Ovary (tissue), 3 donors: ENCODE results near the gene TTPAL.

Source experiments
- POLR2A ChIP-seq: fragments of 450-650 bp; IDR thresholded peaks from one replicate; pipeline ENCODE4 v1.6.1; 2017; ENCODE audit warnings: antibody characterized with exemption, mild to moderate bottlenecking, moderate library complexity
- TF ChIP-seq, protein P1 (sequence below), 3 donors: fragments of 450-650 bp in 2 of 3; fragments of 200-600 bp in 1 of 3; IDR thresholded peaks; one replicate each; pipeline versions ENCODE4 v1.5.1 to v1.8.0; 2016 to 2022; ENCODE audit warnings: antibody characterized with exemption in 3 of 3, mild to moderate bottlenecking in 1 of 3
- donor health status: DM: no; HTN: no; CAD: no.

DNA sequence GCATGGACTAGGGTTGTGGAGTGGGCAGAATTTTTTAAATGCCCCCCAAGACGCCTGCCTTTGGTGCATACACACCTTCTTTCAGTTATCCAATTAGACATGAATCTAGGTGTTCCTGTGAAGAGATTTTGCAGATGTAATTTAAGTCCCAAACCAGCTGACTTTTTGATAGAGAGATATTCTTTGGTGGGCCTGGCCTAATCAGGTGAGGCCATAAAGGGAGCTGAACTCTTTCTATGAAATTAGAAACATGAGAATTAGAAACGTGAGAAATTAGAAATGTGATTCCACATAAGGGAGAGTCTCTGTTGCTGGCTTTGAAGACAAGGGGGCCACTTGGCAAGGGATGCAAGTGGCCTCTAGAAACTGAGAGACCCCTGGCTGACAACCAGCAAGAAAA lies 36.4 kb upstream of the TTPAL start:
- TF ChIP-seq, protein P1, sequence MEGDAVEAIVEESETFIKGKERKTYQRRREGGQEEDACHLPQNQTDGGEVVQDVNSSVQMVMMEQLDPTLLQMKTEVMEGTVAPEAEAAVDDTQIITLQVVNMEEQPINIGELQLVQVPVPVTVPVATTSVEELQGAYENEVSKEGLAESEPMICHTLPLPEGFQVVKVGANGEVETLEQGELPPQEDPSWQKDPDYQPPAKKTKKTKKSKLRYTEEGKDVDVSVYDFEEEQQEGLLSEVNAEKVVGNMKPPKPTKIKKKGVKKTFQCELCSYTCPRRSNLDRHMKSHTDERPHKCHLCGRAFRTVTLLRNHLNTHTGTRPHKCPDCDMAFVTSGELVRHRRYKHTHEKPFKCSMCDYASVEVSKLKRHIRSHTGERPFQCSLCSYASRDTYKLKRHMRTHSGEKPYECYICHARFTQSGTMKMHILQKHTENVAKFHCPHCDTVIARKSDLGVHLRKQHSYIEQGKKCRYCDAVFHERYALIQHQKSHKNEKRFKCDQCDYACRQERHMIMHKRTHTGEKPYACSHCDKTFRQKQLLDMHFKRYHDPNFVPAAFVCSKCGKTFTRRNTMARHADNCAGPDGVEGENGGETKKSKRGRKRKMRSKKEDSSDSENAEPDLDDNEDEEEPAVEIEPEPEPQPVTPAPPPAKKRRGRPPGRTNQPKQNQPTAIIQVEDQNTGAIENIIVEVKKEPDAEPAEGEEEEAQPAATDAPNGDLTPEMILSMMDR (IDR thresholded peaks at IDR 0.05) = no peak
- no peak for TF ChIP-seq POLR2A
